NT2/D1 (cell line): ENCODE measurements around the gene PHC3.

Source experiments
- DNase-seq: peaks from one replicate; pipeline ENCODE4 v3.0.0-alpha.2; 2011; ENCODE audit warnings: low read depth, low spot score
- H3K27me3 ChIP-seq: 2 replicates; pipeline ENCODE4 v1.6.0; 2011; ENCODE audit warnings: mild to moderate bottlenecking; ENCODE audit not compliant: insufficient read length, insufficient read depth
- H3K36me3 ChIP-seq: 2 replicates; pipeline ENCODE4 v1.6.1; 2011; ENCODE audit warnings: mild to moderate bottlenecking, low read length, mixed read lengths; ENCODE audit not compliant: insufficient read depth, insufficient read length
- H3K4me1 ChIP-seq: 2 replicates; pipeline ENCODE4 v1.5.1; 2011; ENCODE audit not compliant: insufficient read depth, insufficient read length
- H3K4me3 ChIP-seq: 2 replicates; pipeline ENCODE4 v1.5.1; 2011; ENCODE audit warnings: low read depth; ENCODE audit not compliant: insufficient read length
- H3K9ac ChIP-seq: 2 replicates; pipeline ENCODE4 v1.6.0; 2011; ENCODE audit warnings: low read depth; ENCODE audit not compliant: insufficient read length
- H3K9me3 ChIP-seq: 2 replicates; pipeline ENCODE4 v1.5.1; 2011; ENCODE audit warnings: mild to moderate bottlenecking, low read length; ENCODE audit not compliant: insufficient read depth
- SUZ12 ChIP-seq: IDR thresholded peaks from 2 replicates; pipeline ENCODE4 v1.6.1; 2011; ENCODE audit not compliant: insufficient read length, insufficient read depth; ENCODE audit errors: extremely low read depth
- YY1 ChIP-seq: IDR thresholded peaks from 2 replicates; pipeline ENCODE4 v1.6.1; 2011; ENCODE audit not compliant: insufficient read length, insufficient read depth
- ZNF274 ChIP-seq: IDR thresholded peaks from 2 replicates; pipeline ENCODE4 v1.6.1; 2011; ENCODE audit warnings: mild to moderate bottlenecking, low read depth, low read length

The PHC3 gene

DNA sequence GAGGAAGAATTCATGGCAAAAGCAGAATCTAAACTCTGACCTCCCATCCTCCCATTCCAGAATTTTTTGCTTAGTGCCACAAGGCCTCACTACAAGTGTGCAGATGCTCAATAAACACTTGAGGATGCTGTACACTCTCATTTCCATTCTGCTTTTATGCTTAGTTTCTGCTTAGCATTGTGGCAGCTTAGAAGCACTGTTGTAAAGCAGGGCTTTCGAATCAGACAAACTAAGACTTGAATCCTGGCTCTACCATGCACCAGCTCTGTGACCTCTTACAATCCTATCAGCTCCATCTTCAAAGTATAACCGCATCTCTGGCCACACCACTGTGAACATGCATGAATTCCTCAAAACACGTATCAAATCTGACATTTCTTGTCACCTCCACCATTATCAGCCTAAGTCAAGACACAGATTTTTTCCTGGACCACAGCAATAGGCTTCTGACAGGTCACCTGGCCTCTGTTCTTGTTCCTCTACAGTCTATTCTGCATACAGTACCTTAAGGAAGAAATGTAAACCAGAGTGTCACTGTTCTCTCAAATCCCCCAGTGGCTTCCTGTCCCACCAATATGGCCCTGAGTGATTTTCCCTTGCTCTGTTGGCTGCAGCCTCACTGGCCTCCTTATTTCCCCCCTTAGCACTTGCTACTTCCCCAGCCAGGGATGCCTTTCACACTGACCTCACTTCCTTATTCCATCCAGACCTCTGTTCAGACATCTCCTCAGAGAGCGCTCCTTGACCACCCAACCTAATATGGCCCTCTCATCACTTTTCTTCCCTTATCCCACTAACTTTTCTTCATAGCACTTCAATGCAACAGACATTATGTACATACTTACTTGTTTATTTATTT, 8.1 kb upstream of the PHC3 start:
- Histone ChIP-seq H3K9me3 (no peaks in the 10 kb centered on the region), H3K4me1 (no peaks in the 10 kb centered on the region), H3K27me3 (no peaks in the 10 kb centered on the region), H3K4me3 (no peak overlapping the region), H3K36me3 (no peaks in the 10 kb centered on the region), H3K9ac (no peak overlapping the region)
- no peak for DNase-seq
- no peak for TF ChIP-seq ZNF274
- no peak for TF ChIP-seq SUZ12
- no peak for TF ChIP-seq YY1

DNA sequence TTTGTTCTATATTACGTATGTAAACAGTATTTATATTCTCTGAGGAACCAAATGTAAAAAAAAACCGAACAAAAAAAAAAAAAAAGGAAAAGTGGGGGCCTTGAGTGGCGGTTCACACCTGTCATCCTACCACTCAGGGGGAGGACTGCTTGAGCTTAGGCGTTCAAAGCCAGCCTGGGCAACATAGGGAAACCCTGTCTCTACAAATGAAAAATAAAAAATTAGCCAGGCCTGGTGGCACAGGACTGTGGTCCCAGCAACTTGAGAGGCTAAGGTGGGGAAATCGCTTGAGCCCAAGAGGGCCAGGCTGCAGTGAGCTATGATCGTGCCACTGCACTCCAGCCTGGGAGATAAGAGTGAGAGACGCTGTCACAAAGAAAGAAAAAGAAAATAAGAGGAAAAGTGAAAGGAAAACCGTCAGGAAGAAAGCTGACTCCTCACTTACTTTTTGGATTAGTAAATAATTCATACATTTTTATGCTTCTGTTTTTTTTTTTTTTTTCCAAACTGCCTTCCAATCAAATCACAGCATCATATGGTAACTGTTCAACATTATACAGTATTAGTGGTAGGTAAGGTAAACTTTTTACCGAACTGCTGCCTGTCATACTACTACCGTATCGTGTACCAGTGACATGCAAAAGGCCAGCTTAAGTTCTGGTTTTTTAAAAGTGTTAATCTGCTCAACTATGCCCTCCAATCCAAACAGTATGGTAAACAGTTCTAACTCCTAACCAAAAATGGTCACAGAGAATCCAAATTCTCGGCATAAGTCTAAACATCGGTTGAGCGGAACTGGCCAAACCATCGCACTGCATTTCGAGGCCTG, 1.2 kb downstream of the PHC3 start:
- TF ChIP-seq SUZ12 (no peak), ZNF274 (no peak), YY1 (no peak)
- Histone ChIP-seq H3K9ac (peak overlapping the region; percentile 94), H3K9me3 (no peaks in the 10 kb centered on the region), H3K4me3 (peak overlapping the region; percentile 91), H3K27me3 (no peaks in the 10 kb centered on the region), H3K4me1 (no peaks in the 10 kb centered on the region), H3K36me3 (peaks cover 37% of the 10 kb centered on the region)
- DNase-seq = no peak

DNA sequence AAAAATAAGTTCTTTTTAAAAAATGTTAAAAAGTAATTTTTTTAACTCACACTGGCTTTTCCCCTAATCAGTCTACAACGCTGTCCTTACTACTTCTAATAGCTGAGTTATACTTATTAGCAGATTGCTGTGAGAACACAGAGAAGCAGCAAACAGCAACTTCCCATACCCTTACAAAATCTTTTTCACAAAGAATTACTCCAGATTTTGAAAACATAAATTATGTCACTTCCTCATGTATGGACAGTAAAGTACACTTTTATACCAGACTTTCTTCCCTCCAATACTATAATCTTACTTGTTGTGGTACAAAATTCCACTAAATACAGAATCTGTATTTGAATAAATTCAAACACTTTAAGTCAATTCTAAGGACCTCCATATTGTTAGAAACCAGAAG, 2.1 kb downstream of the PHC3 start:
- H3K4me1 ChIP-seq = no peaks in the 10 kb centered on the region
- H3K27me3 ChIP-seq = no peaks in the 10 kb centered on the region
- no peaks in the 10 kb centered on the region for H3K9me3 ChIP-seq
- no peak for DNase-seq
- no peak for TF ChIP-seq YY1
- TF ChIP-seq SUZ12 = no peak
- TF ChIP-seq ZNF274 = no peak
- no peak overlapping the region for H3K4me3 ChIP-seq
- H3K36me3 ChIP-seq = peaks cover 45% of the 10 kb centered on the region
- H3K9ac ChIP-seq = peak overlapping the region; percentile 94

DNA sequence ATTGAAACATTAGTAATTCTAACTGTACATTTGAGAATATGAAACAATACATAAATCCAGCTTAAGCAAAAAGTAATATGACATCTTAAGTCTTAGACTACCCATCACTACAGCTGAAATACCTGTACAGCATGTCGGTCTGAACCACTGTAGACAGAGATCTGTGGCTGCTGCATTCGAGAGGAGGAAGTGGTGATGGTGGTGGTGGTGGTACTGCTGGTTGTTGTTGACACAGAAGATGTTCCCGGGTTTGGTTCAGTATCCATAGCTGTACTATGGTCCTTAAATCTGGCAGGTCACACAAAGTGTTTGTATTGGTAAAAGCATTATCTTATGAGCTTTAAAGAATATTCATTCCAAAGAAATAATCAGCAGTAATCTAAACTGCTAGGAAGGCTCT, 2.9 kb downstream of the PHC3 start:
- no peaks in the 10 kb centered on the region for H3K4me1 ChIP-seq
- TF ChIP-seq YY1 = no peak
- TF ChIP-seq SUZ12 = no peak
- TF ChIP-seq ZNF274 = no peak
- no peaks in the 10 kb centered on the region for H3K27me3 ChIP-seq
- H3K4me3 ChIP-seq = no peak overlapping the region
- peaks cover 52% of the 10 kb centered on the region for H3K36me3 ChIP-seq
- no peak for DNase-seq
- H3K9ac ChIP-seq = no peak overlapping the region
- no peaks in the 10 kb centered on the region for H3K9me3 ChIP-seq

DNA sequence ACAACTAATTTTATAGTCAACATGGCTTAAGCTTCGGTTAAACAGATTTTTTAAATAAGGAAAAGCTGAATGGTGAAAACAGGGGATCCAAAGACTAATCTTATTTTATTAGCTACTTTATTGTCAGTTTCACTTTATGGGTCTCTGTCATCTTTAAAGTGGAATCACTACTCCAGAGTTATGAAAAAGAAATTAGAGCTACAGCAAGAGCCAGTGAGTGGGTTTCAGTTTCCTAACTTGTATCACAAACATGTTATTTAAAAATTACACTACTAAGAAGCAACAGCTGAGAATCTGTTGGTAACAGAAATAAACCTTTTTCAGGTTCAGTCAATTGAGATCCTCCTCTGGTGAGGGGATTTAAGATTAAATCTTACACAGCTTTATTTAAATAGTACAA, 10.0 kb downstream of the PHC3 start:
- TF ChIP-seq ZNF274 = no peak
- no peak for TF ChIP-seq YY1
- H3K27me3 ChIP-seq = no peaks in the 10 kb centered on the region
- no peak overlapping the region for H3K4me3 ChIP-seq
- H3K4me1 ChIP-seq = no peaks in the 10 kb centered on the region
- DNase-seq = no peak
- no peaks in the 10 kb centered on the region for H3K9me3 ChIP-seq
- H3K36me3 ChIP-seq = peaks cover 76% of the 10 kb centered on the region
- H3K9ac ChIP-seq = no peak overlapping the region

DNA sequence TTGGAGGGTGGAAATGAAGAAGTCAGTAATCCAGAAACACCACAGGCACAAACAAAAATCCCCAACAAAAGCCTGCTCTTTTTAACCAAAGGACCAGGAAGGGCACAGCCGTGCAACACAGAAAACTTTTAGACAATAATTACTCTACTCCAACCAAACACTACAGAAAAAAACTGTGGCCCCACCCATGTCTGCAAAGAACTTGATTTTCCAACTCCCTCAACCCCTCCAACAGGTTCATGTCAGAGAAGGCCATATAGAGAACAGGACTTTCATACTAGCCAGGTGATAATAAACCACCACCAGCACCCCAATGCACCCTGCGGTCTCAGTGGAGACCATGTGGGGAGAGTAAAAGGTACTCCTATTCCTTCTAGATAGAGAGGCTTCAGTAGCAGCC, 16.8 kb downstream of the PHC3 start:
- no peak overlapping the region for H3K4me3 ChIP-seq
- peaks cover 65% of the 10 kb centered on the region for H3K36me3 ChIP-seq
- no peaks in the 10 kb centered on the region for H3K4me1 ChIP-seq
- no peak for DNase-seq
- TF ChIP-seq SUZ12 (no peak), ZNF274 (no peak), YY1 (no peak)
- no peaks in the 10 kb centered on the region for H3K27me3 ChIP-seq
- H3K9ac ChIP-seq = no peak overlapping the region
- H3K9me3 ChIP-seq = no peaks in the 10 kb centered on the region

DNA sequence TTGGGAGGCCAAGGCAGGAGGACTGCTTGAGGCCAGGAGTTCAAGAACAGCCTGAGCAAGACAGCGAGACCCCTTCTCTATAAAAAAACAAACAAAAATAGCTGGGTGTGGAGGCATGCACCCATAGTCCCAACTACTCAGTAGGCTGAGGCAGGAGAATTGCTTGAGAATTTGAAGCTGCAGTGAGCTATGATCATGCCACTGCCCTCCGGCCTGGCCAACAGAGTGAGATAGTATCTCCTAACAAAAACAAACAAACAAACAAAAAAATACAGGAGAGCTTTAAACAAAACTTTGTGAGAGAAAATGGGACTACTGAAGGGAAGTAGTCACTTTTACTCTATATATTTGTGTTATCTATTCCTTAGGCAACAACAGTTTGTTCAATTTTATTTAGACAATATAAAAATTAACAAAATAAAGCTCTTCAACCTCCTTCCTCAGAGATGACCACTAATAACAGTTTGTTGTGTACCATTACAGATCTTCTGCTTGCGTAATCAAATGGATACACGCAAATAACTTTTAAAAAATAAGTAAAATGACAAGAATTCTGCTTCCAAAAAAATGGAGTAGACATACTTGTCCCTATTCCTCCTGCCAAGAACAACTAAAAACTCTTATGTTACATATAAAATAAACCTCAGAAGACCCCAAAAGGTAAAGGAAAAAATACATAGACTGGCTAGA, 17.4 kb downstream of the PHC3 start:
- peaks cover 62% of the 10 kb centered on the region for H3K36me3 ChIP-seq
- H3K4me3 ChIP-seq = no peak overlapping the region
- no peak overlapping the region for H3K9ac ChIP-seq
- DNase-seq = no peak
- H3K9me3 ChIP-seq = no peaks in the 10 kb centered on the region
- TF ChIP-seq ZNF274 (no peak), YY1 (no peak), SUZ12 (no peak)
- no peaks in the 10 kb centered on the region for H3K4me1 ChIP-seq
- H3K27me3 ChIP-seq = no peaks in the 10 kb centered on the region
